H1 (cell line): ENCODE results near the gene TTC6. TPM values are rescaled to one million over a fixed set of nuclear protein-coding genes. Genes with fewer than 3 reads are reported as not detected.

Experiments
- TCF12 ChIP-seq: IDR thresholded peaks from 2 replicates; pipeline ENCODE4 v1.6.1; 2011; ENCODE audit warnings: low read depth, mild to moderate bottlenecking, low read length
- polyA plus RNA-seq, 7 experiments: library from polyadenylated mRNA; depleted of rRNA in 3 of 7; stranded (reverse) in 5 of 7; unstranded in 2 of 7; fragments of >200 nt in 5 of 7; fragments of 200-250 nt in 2 of 7; gene quantifications; 1 replicate in 5 of 7; 2 replicates in 1 of 7; 4 replicates in 1 of 7; pipeline versions ENCODE4 v1.2.1 to v1.2.3, GENCODE V29; 2011 to 2013; ENCODE audit warnings: missing spikeins in 2 of 7, mixed read lengths in 2 of 7
- total RNA-seq: library from RNA; stranded (reverse); fragmentation: NEBNext Ultra II Directional; extraction: Animal tissue kit (Norgen Biotek cat#: 25700); gene quantifications from 2 replicates; pipeline ENCODE4 v1.2.1, GENCODE V29; 2021
- TF ChIP-seq, protein P1 (sequence below): IDR thresholded peaks from 2 replicates; pipeline ENCODE4 v1.6.1; 2012; ENCODE audit warnings: low read length, inconsistent platforms

TTC6 gene
- total and polyA plus RNA-seq, 2 of the 8 experiments (the other 6 are each of a cell fraction or from before 2014, with no cell fraction given), result 0.02 TPM; not detected in 1

DNA sequence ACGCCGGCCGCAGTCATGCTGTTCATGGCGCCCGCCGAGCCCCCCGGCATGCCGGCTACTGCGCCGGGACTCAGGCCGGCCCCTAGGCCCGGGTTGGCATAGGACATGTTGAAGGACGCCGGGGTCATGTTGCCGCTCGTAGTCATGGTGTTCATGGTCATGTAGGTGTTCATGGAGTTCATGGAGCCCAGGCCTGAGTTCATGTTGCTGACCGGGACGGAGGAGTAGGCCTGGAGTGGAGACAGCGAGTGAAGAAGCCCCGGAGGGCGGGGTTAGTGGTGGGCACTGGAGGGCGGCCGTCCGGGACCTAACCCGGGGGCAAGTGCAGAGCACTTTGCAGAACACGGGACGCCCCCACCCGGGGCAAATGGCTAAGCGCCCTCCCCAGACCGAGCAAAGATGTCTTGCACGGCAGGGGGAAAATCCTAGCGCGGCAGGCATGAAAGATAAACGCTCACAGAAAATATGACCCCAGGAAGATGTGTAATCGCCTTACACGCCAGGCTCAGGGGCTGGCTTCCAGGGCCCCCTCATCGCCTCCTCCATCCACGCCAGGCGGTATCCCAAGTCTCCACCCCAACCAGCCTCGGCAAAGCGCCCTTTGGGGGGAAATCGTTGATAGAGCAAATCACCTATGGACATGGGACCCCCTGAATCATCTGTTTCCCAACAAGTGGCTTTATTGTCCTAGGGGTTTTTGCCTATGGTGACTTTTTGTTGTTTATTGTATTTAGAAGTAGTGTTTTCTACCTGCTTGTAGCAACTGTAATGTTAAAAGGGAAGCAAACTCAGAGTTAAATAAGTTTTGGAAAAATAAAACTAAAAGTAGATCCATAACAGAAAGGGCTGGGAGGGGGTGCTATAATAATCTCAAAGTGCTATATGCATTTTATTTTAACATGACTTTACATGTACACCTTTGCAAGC, 2.7 kb upstream of the TTC6 start (continued):
- TF ChIP-seq, protein P1, sequence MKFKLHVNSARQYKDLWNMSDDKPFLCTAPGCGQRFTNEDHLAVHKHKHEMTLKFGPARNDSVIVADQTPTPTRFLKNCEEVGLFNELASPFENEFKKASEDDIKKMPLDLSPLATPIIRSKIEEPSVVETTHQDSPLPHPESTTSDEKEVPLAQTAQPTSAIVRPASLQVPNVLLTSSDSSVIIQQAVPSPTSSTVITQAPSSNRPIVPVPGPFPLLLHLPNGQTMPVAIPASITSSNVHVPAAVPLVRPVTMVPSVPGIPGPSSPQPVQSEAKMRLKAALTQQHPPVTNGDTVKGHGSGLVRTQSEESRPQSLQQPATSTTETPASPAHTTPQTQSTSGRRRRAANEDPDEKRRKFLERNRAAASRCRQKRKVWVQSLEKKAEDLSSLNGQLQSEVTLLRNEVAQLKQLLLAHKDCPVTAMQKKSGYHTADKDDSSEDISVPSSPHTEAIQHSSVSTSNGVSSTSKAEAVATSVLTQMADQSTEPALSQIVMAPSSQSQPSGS, result no peak
- no peak for TF ChIP-seq TCF12
